C4-2B (cell line): Measurements from ENCODE around the gene NUDT17.
"Not testable (repeated sequence)": the region's sequence is repeated elsewhere in the genome, so short reads cannot be mapped to it uniquely, and the experiment has no call there.

Experiments
- H3K27ac ChIP-seq: fragments of 450-650 bp; 2 replicates; pipeline ENCODE4 v1.5.1; 2017
- CTCF ChIP-seq: fragments of 450-650 bp; conservative IDR thresholded peaks from 2 replicates; pipeline ENCODE4 v1.5.1; 2017; ENCODE audit warnings: mild to moderate bottlenecking
- ZFX ChIP-seq: fragments of 450-650 bp; IDR thresholded peaks from 2 replicates; pipeline ENCODE4 v1.6.1; 2017

NUDT17 gene

DNA sequence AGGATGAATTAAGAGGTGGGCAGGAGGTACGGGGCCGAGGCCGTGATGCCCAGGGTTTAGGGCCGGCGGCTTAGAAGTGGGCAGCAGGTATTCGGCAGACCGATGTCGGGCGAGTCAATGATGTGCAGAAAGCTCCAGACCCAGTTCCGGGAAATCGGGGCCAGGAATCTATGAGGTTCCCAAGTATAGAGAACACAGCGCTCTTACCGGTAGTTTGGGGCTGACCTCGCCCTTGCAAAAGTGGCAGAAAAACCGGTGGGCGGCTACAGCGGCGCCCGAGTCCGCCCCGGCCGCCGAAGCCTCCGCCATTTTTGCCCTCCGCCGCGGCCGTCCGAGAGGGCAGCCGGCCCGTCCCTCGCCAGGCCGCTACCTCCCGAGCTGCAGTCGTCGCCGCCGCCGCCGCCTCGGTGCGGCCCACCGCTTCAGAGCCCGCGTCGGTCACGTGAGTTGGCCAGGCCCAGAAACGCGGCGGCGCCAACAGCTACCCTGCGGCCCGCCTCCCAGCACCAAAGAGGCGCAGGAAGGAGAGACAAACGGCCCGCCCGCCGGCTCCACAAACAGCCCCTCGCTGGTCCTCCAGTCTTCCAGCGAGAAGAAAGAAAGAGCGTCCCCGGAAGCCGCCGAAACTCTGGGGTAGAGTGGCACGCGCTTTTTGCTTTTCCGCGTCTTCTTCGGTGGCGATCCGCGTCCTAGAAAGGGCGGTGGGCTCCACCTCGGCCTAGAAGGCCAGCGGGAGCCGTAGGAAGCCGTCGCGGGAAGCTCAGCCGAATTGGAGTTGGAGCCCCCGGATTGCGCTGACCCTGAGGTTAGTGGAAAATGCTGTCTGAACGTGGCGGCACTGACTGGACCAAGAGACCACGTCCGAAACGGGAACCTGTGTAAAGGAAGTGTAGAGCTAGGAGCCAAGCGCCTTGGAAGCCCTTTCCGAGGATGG, 21.6 kb upstream of the NUDT17 start, which contains the start of the genes POLR3C and RNF115:
Gene POLR3C (plus strand): TSS at position 636 of the 934 bp plus-strand sequence. CDS start 1,577 bp downstream, outside the sequence.
Gene RNF115 (minus strand): TSS at position 531 of the 934 bp plus-strand sequence. CDS start 222 bp downstream, at position 309.
- no peak; the same call in 1 of the 2 replicates for TF ChIP-seq CTCF
- TF ChIP-seq ZFX, result peak; percentile 93
- H3K27ac ChIP-seq, result peak within 1 kb of the TSS; percentile 81

GRCh38 chr1:145824499-145824842, 21.0 kb upstream of the NUDT17 start:
- no peak for TF ChIP-seq CTCF
- no peak for TF ChIP-seq ZFX
- H3K27ac ChIP-seq, result peak overlapping the region; percentile 81

- H3K27ac ChIP-seq, result no peak overlapping the region
- no peak for TF ChIP-seq ZFX
- TF ChIP-seq CTCF, result no peak; the same call in 1 of the 2 replicates
Measured at GRCh38 chr1:145826030-145826429, 19.4 kb upstream of the NUDT17 start.

GRCh38 chr1:145827966-145828365, 17.5 kb upstream of the NUDT17 start:
- H3K27ac ChIP-seq, result no peak overlapping the region
- no peak for TF ChIP-seq ZFX

DNA sequence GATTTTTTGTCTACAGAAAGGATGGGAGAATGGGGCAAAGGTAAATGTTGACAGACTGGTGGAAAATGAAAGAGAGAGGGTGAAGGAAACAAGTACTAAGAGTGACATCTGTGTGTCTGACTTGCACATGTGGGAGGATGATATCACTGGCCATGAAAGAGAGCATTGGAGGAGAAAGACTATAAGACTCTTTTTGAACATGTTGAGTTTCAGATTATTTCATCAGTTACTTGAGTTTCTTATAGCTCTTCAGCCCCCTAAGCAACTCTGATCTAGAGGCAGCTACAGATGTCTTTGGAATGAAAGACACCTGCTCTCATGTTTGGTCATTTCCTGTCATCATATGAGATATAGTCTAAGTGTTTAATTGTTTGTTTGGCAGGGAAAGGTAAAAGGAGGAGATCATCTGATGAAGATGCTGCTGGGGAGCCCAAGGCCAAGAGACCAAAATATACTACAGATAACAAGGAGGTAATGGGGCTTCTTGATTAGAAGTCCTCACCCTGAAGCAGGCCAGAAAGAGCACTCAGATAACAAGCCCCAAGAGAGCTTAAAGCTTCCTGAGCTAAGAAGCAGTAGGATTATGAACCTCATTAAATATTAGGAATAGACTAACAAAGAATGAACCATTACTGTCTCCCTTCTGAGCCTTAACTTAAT, 16.9 kb upstream of the NUDT17 start:
- H3K27ac ChIP-seq, result no peak overlapping the region
- TF ChIP-seq ZFX (no peak), CTCF (no peak)

DNA sequence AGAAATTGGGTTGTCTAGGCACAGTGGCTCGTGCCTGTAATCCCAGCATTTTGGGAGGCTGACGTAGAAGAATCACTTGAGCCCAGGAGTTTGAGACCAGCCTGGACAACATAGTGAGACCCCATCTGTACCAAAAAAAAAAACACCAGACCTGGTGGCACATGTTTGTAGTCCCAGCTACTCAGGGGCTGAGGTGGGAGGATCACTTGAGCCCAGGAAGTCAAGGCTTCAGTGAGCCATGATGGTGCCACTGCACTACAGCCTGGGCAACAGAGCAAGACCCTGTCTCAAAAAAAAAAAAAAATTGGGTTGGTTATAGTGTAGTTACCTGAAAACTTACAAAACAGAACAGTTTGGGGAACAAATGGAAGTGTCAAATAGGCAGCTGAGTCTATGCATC, 14.6 kb upstream of the NUDT17 start:
- H3K27ac ChIP-seq, result not testable (repeated sequence)

GRCh38 chr1:145837656-145838055, 7.8 kb upstream of the NUDT17 start:
- no peak overlapping the region for H3K27ac ChIP-seq
- no peak for TF ChIP-seq CTCF
- no peak for TF ChIP-seq ZFX

DNA sequence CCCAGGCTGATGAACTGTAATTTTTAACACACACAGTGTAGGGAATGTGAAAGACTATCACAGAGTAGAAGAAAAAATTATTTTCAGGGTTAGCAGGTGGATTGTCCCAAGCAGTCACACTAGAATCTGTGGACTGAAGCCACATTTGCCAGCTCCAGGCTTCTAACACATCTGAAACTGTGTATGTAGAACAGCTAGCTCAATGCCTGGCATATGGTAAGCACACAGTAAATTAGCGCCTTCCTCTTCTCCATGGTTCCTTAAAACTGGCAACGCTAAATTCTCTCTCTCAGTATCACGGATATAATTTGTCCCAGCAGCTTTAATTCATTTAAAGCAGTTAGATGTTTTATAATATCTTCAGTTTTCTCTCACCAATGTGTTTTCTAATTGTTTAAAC, 2.4 kb upstream of the NUDT17 start:
- H3K27ac ChIP-seq, result no peak overlapping the region
- no peak for TF ChIP-seq ZFX
- no peak for TF ChIP-seq CTCF
